Activated naive CD8-positive, alpha-beta T cell treated with anti-CD3 and anti-CD28 coated beads, Interleukin-2, amount 10 ng/mL, durations not matched to agents 7 days and 5 days (primary cell): ENCODE measurements around the gene CXCL12. TPM values are rescaled to one million over a fixed set of nuclear protein-coding genes. Genes with fewer than 3 reads are reported as not detected.

ENCODE experiments used
- ATAC-seq: fragments of 150-1000 bp; cut with Tn5 transposase; one replicate; pipeline ENCODE4 v1.10.0; 2021; ENCODE audit warnings: low read depth, moderate library complexity
- POLR2A ChIA-PET: fragments of 350-600 bp; sonication (Branson Sonifier 250); formaldehyde crosslinking; loops from one replicate; lab custom pipeline; 2021; ENCODE audit warnings: antibody characterized with exemption; lab: Charles Lee
- DNase-seq: peaks from one replicate; pipeline ENCODE4 v3.0.0; 2021
- H3K27ac Mint-ChIP-seq: one replicate; pipeline ENCODE4 v1.8.0; 2022; ENCODE audit warnings: mild to moderate bottlenecking, mixed read lengths
- H3K27me3 Mint-ChIP-seq: one replicate; pipeline ENCODE4 v1.8.0; 2022; ENCODE audit warnings: mild to moderate bottlenecking, moderate library complexity, mixed read lengths
- H3K36me3 Mint-ChIP-seq: one replicate; pipeline ENCODE4 v1.8.0; 2021; ENCODE audit warnings: mild to moderate bottlenecking, mixed read lengths
- H3K4me1 Mint-ChIP-seq: one replicate; pipeline ENCODE4 v1.8.0; 2021; ENCODE audit warnings: mixed read lengths
- H3K4me3 Mint-ChIP-seq: one replicate; pipeline ENCODE4 v1.8.0; 2022; ENCODE audit warnings: mild to moderate bottlenecking, moderate library complexity, mixed read lengths
- H3K9me3 Mint-ChIP-seq: one replicate; pipeline ENCODE4 v1.8.0; 2021; ENCODE audit warnings: mixed read lengths
- total RNA-seq, 2 experiments: library from RNA; stranded (reverse); gene quantifications; one replicate each; pipeline ENCODE4 v1.2.3, GENCODE V29; 2021

Gene CXCL12
- total RNA-seq, 2 experiments from 2014 or later, result not detected

- no peak overlapping the region for H3K4me3 Mint-ChIP-seq
- H3K27me3 Mint-ChIP-seq, result peaks cover 2% of the 10 kb centered on the region
- H3K4me1 Mint-ChIP-seq, result no peaks in the 10 kb centered on the region
- no peak overlapping the region for H3K27ac Mint-ChIP-seq
- ATAC-seq (no peak), DNase-seq (no peak)
- H3K9me3 Mint-ChIP-seq, result no peaks in the 10 kb centered on the region
- no peaks in the 10 kb centered on the region for H3K36me3 Mint-ChIP-seq
- POLR2A ChIA-PET, result no interaction called here
Observed at GRCh38 chr10:44373341-44373995, 11.4 kb downstream of the CXCL12 start.

DNA sequence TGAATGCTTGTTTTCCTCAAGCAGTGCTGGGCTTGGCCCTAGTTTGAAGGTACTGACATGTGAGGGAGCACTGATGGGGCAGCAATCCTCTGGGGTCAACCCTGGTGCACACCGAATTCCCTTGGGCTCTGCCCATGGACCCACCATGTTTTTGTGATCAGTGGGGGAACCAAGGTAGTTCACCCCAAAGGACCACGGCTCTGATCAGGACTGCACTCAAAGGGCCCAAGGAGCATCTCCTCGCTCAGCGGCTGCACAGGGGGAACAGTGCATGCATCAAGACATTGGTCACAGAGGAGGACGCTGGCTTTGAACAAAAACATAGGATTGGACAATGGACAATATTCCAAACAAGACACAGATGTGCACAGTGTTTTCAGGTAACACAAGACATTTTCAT lies 12.7 kb downstream of the CXCL12 start:
- no peak for DNase-seq
- Mint-ChIP-seq H3K9me3 (no peaks in the 10 kb centered on the region), H3K4me1 (no peaks in the 10 kb centered on the region), H3K27me3 (peaks cover 2% of the 10 kb centered on the region), H3K4me3 (no peak overlapping the region), H3K36me3 (no peaks in the 10 kb centered on the region), H3K27ac (no peak overlapping the region)
- POLR2A ChIA-PET, result no interaction called here
- ATAC-seq, result no peak

DNA sequence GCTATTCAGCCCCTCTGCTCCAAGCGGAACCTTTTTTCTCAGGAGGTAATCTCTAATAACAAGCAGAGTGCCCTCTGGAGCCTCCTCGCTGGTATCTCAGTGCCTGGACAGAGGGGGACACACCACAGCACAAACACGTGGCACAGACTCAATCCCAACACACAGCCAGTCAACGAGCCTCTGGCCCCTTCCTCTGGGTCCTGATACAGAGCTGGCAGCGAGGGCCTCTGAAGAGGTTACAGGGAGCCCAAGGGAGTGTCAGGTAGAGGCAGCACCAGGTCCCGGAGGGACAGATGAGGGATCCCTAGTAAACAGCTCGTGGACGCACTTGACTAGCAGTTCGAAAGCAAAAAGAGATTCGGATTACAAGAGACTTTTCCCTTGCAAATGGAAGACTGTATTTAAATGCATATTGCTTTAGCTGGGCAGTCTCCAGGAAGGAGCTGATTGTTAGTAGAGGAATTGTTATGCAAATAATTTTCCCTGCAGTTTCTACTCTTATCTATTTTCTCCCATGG lies 14.1 kb downstream of the CXCL12 start:
- no peak overlapping the region for H3K27ac Mint-ChIP-seq
- DNase-seq, result no peak

GRCh38 chr10:44369854-44370253 lies 15.0 kb downstream of the CXCL12 start:
- ATAC-seq (no peak), DNase-seq (no peak)
- POLR2A ChIA-PET, result no interaction called here
- H3K4me1 Mint-ChIP-seq, result no peaks in the 10 kb centered on the region
- no peak overlapping the region for H3K4me3 Mint-ChIP-seq
- H3K27me3 Mint-ChIP-seq, result no peaks in the 10 kb centered on the region
- no peak overlapping the region for H3K27ac Mint-ChIP-seq
- H3K9me3 Mint-ChIP-seq, result no peaks in the 10 kb centered on the region
- no peaks in the 10 kb centered on the region for H3K36me3 Mint-ChIP-seq

More for the DNA sequence above, 14.1 kb downstream of the CXCL12 start:
- no peaks in the 10 kb centered on the region for H3K9me3 Mint-ChIP-seq
- H3K4me3 Mint-ChIP-seq, result no peak overlapping the region
- no peak for ATAC-seq
- H3K4me1 Mint-ChIP-seq, result no peaks in the 10 kb centered on the region
- POLR2A ChIA-PET, result no interaction called here
- no peaks in the 10 kb centered on the region for H3K36me3 Mint-ChIP-seq
- H3K27me3 Mint-ChIP-seq, result no peaks in the 10 kb centered on the region

- H3K4me1 Mint-ChIP-seq, result no peaks in the 10 kb centered on the region
- DNase-seq (no peak), ATAC-seq (no peak)
- H3K9me3 Mint-ChIP-seq, result no peaks in the 10 kb centered on the region
- H3K27me3 Mint-ChIP-seq, result no peaks in the 10 kb centered on the region
- H3K27ac Mint-ChIP-seq, result no peak overlapping the region
- no peak overlapping the region for H3K4me3 Mint-ChIP-seq
- H3K36me3 Mint-ChIP-seq, result no peaks in the 10 kb centered on the region
- POLR2A ChIA-PET, result no interaction called here
Observed at GRCh38 chr10:44369296-44369695, 15.6 kb downstream of the CXCL12 start.

- H3K4me1 Mint-ChIP-seq, result no peaks in the 10 kb centered on the region
- no peak for ATAC-seq
- no peak overlapping the region for H3K27ac Mint-ChIP-seq
- no peaks in the 10 kb centered on the region for H3K27me3 Mint-ChIP-seq
- POLR2A ChIA-PET, result no interaction called here
- no peaks in the 10 kb centered on the region for H3K36me3 Mint-ChIP-seq
- no peak overlapping the region for H3K4me3 Mint-ChIP-seq
- H3K9me3 Mint-ChIP-seq, result no peaks in the 10 kb centered on the region
- DNase-seq, result no peak
Observed at GRCh38 chr10:44368637-44369036, 16.3 kb downstream of the CXCL12 start.

GRCh38 chr10:44366941-44367630 lies 17.8 kb downstream of the CXCL12 start:
- POLR2A ChIA-PET, result interaction anchor here (0.6 kb wide), 1 partner anchor 698 kb away, joined by 3 read pairs; no protein-coding TSS in a partner anchor
- H3K4me1 Mint-ChIP-seq, result no peaks in the 10 kb centered on the region
- H3K36me3 Mint-ChIP-seq, result no peaks in the 10 kb centered on the region
- H3K27me3 Mint-ChIP-seq, result no peaks in the 10 kb centered on the region
- DNase-seq (no peak), ATAC-seq (no peak)
- no peaks in the 10 kb centered on the region for H3K9me3 Mint-ChIP-seq
- H3K4me3 Mint-ChIP-seq, result no peak overlapping the region
- no peak overlapping the region for H3K27ac Mint-ChIP-seq

DNA sequence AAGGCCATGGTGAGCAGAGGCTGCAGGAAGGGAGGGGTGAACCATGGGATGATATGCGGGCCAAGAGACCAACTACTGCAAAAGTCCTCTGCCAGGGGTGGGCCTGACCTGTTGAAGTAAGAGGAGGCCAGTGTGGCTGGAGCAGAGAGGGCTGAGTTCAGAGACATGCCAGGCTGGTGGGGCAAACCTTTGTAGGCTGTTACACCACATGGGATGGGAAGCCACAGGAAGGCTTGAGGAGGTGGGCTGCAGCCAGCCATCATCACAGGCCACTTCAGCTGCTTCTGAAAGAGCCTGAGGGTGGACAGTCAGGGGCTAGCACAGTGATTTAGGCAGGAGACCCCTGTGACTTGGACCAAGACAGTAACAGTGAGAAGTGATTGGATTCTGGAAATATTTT lies 20.3 kb downstream of the CXCL12 start:
- DNase-seq (no peak), ATAC-seq (no peak)
- Mint-ChIP-seq H3K4me1 (no peaks in the 10 kb centered on the region), H3K27ac (no peak overlapping the region), H3K36me3 (no peaks in the 10 kb centered on the region), H3K27me3 (no peaks in the 10 kb centered on the region), H3K9me3 (no peaks in the 10 kb centered on the region), H3K4me3 (no peak overlapping the region)
- POLR2A ChIA-PET, result no interaction called here

- POLR2A ChIA-PET, result no interaction called here
- H3K4me1 Mint-ChIP-seq, result no peaks in the 10 kb centered on the region
- ATAC-seq (no peak), DNase-seq (no peak)
- H3K27ac Mint-ChIP-seq, result no peak overlapping the region
- no peak overlapping the region for H3K4me3 Mint-ChIP-seq
- H3K27me3 Mint-ChIP-seq, result no peaks in the 10 kb centered on the region
- H3K9me3 Mint-ChIP-seq, result no peaks in the 10 kb centered on the region
- no peaks in the 10 kb centered on the region for H3K36me3 Mint-ChIP-seq
Observed at GRCh38 chr10:44363716-44364115, 21.2 kb downstream of the CXCL12 start.

GRCh38 chr10:44362866-44363711 lies 21.8 kb downstream of the CXCL12 start:
- Mint-ChIP-seq H3K36me3 (no peaks in the 10 kb centered on the region), H3K27ac (no peak overlapping the region), H3K27me3 (no peaks in the 10 kb centered on the region), H3K9me3 (no peaks in the 10 kb centered on the region), H3K4me3 (no peak overlapping the region), H3K4me1 (no peaks in the 10 kb centered on the region)
- ATAC-seq (no peak), DNase-seq (no peak)
- POLR2A ChIA-PET, result no interaction called here

DNA sequence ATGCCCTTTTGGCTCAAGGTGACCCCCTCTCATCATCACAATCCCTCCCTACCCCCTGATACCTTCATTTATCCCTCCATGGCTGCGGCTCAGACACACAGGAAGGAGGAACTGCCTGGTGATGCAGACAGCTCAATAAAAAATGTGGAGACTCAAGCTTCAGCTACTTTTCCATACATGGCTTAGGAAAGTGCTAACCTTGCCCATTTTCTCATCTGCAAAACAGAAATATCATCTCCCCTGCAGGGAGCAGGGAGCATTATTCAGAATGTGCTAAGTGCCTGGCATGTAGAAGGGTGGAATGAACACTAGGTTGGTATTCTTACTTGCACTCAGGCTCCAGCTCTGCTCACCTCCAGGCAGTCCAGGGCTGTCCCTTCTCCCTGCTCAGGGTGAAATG lies 23.8 kb downstream of the CXCL12 start:
- no peaks in the 10 kb centered on the region for H3K9me3 Mint-ChIP-seq
- POLR2A ChIA-PET, result no interaction called here
- no peak overlapping the region for H3K27ac Mint-ChIP-seq
- no peak for DNase-seq
- no peak overlapping the region for H3K4me3 Mint-ChIP-seq
- H3K36me3 Mint-ChIP-seq, result no peaks in the 10 kb centered on the region
- H3K4me1 Mint-ChIP-seq, result no peaks in the 10 kb centered on the region
- no peak for ATAC-seq
- no peaks in the 10 kb centered on the region for H3K27me3 Mint-ChIP-seq

- no peak for DNase-seq
- H3K9me3 Mint-ChIP-seq, result no peaks in the 10 kb centered on the region
- no peaks in the 10 kb centered on the region for H3K27me3 Mint-ChIP-seq
- no peak overlapping the region for H3K27ac Mint-ChIP-seq
- no peak for ATAC-seq
- no peaks in the 10 kb centered on the region for H3K36me3 Mint-ChIP-seq
- no peak overlapping the region for H3K4me3 Mint-ChIP-seq
- POLR2A ChIA-PET, result no interaction called here
- no peaks in the 10 kb centered on the region for H3K4me1 Mint-ChIP-seq
Observed at GRCh38 chr10:44358080-44358771, 26.7 kb downstream of the CXCL12 start.

- ATAC-seq, result no peak
- Mint-ChIP-seq H3K9me3 (no peaks in the 10 kb centered on the region), H3K4me3 (no peak overlapping the region), H3K36me3 (no peaks in the 10 kb centered on the region), H3K27ac (no peak overlapping the region), H3K27me3 (no peaks in the 10 kb centered on the region), H3K4me1 (no peaks in the 10 kb centered on the region)
- DNase-seq, result no peak
- POLR2A ChIA-PET, result no interaction called here
Observed at GRCh38 chr10:44357023-44357540, 27.8 kb downstream of the CXCL12 start.
